Activated CD8-positive, alpha-beta T cell treated with anti-CD3 and anti-CD28 coated beads for 36 hours (primary cell): ENCODE measurements around the gene SATB1. TPM values are rescaled to one million over a fixed set of nuclear protein-coding genes. Genes with fewer than 3 reads are reported as not detected.

Source experiments
- ATAC-seq: fragments of 200-7000 bp; cut with Tn5 transposase; one replicate; pipeline ENCODE4 v1.10.0; 2021; ENCODE audit warnings: mild to moderate bottlenecking, moderate library complexity
- CTCF ChIA-PET: fragments of 350-600 bp; sonication (Branson Sonifier 250); formaldehyde crosslinking; loops from one replicate; lab custom pipeline; 2021; ENCODE audit warnings: antibody characterized with exemption; lab: Charles Lee
- POLR2A ChIA-PET: fragments of 350-600 bp; sonication (Branson Sonifier 250); formaldehyde crosslinking; loops from one replicate; lab custom pipeline; 2021; ENCODE audit warnings: antibody characterized with exemption; lab: Charles Lee
- DNase-seq: peaks from one replicate; pipeline ENCODE4 v3.0.0-alpha.2; 2020
- H3K27ac Mint-ChIP-seq: one replicate; pipeline ENCODE4 v1.8.0; 2021; ENCODE audit warnings: mild to moderate bottlenecking, mixed read lengths
- H3K27me3 Mint-ChIP-seq: one replicate; pipeline ENCODE4 v1.8.0; 2021; ENCODE audit warnings: mixed read lengths
- H3K36me3 Mint-ChIP-seq: one replicate; pipeline ENCODE4 v1.8.0; 2021; ENCODE audit warnings: low read depth, mixed read lengths
- H3K4me1 Mint-ChIP-seq: one replicate; pipeline ENCODE4 v1.8.0; 2021; ENCODE audit warnings: low read depth, mixed read lengths
- H3K4me3 Mint-ChIP-seq: one replicate; pipeline ENCODE4 v1.8.0; 2021; ENCODE audit warnings: mild to moderate bottlenecking, moderate library complexity, mixed read lengths
- H3K9me3 Mint-ChIP-seq: one replicate; pipeline ENCODE4 v1.8.0; 2021; ENCODE audit warnings: mixed read lengths
- intact Hi-C: fragments of 100-400 bp; cut with micrococcal nuclease; formaldehyde crosslinking; loops from one replicate; pipeline ENCODE4 v1.10.0; 2022
- total RNA-seq, 2 experiments: library from RNA; stranded (reverse); gene quantifications; one replicate each; pipeline ENCODE4 v1.2.3, GENCODE V29; 2021
- TF ChIP-seq, protein P1 (sequence below): fragments of 200-600 bp; IDR thresholded peaks from one replicate; pipeline ENCODE4 v1.8.0; 2022; ENCODE audit warnings: antibody characterized with exemption, mild to moderate bottlenecking

Gene SATB1
- total RNA-seq, 2 experiments from 2014 or later: 208 to 213 TPM

DNA sequence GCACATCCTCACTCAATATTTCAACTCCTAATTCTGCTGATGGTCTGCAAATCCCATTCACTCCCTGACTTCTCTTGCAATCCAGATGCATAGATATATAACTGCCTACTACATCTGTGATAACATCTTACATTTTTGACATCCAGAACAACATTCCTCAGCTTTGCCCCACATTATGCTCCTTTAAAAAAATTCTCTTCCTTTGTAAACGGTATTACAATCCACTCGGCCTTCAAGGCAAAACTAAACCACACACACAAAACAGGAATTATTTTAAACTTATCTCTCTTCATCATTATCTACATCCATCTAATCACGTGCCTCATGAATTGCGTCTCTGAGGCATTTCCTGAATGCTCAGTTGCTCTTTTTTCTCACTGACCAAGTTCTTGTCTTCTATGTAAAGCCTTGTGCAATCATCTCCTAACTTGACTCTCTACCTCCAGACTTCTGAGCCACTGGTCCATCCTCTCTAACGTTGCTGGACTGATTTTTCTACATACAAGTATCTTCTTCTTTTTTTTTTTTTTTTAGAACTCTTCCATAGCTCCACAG, 117.0 kb downstream of the SATB1 start:
- no peak overlapping the region for H3K27ac Mint-ChIP-seq
- H3K9me3 Mint-ChIP-seq: no peaks in the 10 kb centered on the region
- no peaks in the 10 kb centered on the region for H3K4me1 Mint-ChIP-seq
- no peaks in the 10 kb centered on the region for H3K27me3 Mint-ChIP-seq
- intact Hi-C loops: no loop called here
- ChIA-PET POLR2A (no interaction called here), CTCF (no interaction called here)
- DNase-seq (no peak), ATAC-seq (no peak)
- TF ChIP-seq, protein P1, sequence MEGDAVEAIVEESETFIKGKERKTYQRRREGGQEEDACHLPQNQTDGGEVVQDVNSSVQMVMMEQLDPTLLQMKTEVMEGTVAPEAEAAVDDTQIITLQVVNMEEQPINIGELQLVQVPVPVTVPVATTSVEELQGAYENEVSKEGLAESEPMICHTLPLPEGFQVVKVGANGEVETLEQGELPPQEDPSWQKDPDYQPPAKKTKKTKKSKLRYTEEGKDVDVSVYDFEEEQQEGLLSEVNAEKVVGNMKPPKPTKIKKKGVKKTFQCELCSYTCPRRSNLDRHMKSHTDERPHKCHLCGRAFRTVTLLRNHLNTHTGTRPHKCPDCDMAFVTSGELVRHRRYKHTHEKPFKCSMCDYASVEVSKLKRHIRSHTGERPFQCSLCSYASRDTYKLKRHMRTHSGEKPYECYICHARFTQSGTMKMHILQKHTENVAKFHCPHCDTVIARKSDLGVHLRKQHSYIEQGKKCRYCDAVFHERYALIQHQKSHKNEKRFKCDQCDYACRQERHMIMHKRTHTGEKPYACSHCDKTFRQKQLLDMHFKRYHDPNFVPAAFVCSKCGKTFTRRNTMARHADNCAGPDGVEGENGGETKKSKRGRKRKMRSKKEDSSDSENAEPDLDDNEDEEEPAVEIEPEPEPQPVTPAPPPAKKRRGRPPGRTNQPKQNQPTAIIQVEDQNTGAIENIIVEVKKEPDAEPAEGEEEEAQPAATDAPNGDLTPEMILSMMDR: no peak
- no peaks in the 10 kb centered on the region for H3K36me3 Mint-ChIP-seq
- H3K4me3 Mint-ChIP-seq: no peak overlapping the region

DNA sequence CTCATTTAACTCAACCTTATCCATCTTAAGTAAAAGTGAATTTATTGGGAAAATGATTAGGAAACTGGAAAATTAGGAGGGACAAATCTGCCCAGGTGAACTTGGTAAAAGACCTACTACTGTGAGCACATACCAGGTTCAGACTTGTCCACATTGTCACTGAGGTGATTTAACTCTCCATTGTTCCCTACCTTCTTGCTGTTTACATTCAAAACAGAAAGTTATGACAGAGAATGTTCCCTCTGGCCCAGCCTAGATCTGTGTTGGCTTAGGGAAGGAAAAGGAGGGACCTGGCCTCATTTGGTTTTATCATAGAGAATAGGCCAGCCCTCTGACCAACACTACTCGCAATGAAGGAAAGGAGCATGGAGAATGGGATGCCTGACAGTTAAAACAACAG, 117.6 kb downstream of the SATB1 start:
- Mint-ChIP-seq H3K4me1 (peaks cover under 1% of the 10 kb centered on the region), H3K9me3 (no peaks in the 10 kb centered on the region), H3K36me3 (no peaks in the 10 kb centered on the region), H3K27me3 (no peaks in the 10 kb centered on the region), H3K27ac (no peak overlapping the region), H3K4me3 (no peak overlapping the region)
- intact Hi-C loops: no loop called here
- DNase-seq (no peak), ATAC-seq (no peak)
- CTCF ChIA-PET: no interaction called here
- POLR2A ChIA-PET: no interaction called here
- TF ChIP-seq, protein P1: no peak

DNA sequence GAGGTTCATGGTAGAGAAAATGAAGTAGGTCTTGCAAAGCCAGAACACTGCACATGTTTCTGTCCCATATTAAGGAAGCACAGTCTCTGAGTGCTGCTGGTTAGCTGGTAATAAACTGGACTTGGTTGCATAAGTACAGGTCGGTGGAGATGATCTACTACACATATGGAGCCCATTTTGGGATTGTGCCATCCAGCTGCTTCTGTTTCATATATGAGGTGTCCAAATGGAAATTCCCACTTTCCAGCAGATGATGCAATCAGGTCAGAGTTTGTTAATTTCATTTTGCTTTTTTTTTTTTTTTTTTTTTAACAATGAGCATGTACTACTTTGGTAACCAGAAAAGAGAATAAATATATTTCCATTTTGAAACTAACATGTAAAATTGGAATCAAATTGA, 122.6 kb downstream of the SATB1 start:
- no peak for ATAC-seq
- intact Hi-C loops: no loop called here
- H3K4me3 Mint-ChIP-seq: no peak overlapping the region
- TF ChIP-seq, protein P1: no peak
- no peaks in the 10 kb centered on the region for H3K27me3 Mint-ChIP-seq
- H3K9me3 Mint-ChIP-seq: peaks cover 4% of the 10 kb centered on the region
- H3K27ac Mint-ChIP-seq: no peak overlapping the region
- H3K4me1 Mint-ChIP-seq: peaks cover 13% of the 10 kb centered on the region
- DNase-seq: no peak
- CTCF ChIA-PET: interaction anchor here (1.0 kb wide), 1 partner anchor 461 kb away, joined by 3 read pairs; no protein-coding TSS in a partner anchor
- POLR2A ChIA-PET: no interaction called here
- no peaks in the 10 kb centered on the region for H3K36me3 Mint-ChIP-seq

DNA sequence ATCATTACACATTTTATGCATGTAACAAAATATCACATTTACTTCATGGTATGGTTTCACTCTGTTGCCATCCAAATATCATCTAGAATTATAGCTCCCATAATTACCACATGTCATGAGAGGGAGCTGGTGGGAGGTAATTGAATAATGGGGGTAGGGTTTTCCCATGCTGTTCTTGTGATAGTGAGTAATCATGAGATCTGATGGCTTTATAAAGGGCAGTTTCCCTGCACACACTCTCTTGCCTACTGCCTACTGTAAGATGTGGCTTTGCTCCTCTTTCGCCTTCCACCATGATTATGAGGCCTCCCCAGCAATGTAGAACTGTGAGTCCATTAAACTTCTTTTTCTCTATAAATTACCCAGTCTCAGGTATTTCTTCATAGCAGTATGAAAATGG, 123.4 kb downstream of the SATB1 start:
- ATAC-seq: no peak
- TF ChIP-seq, protein P1: no peak
- POLR2A ChIA-PET: no interaction called here
- H3K27ac Mint-ChIP-seq: no peak overlapping the region
- DNase-seq: no peak
- intact Hi-C loops: no loop called here
- H3K27me3 Mint-ChIP-seq: no peaks in the 10 kb centered on the region
- H3K9me3 Mint-ChIP-seq: peaks cover 9% of the 10 kb centered on the region
- CTCF ChIA-PET: interaction anchor here (1.4 kb wide), 1 partner anchor 36 kb away, joined by 4 read pairs; no protein-coding TSS in a partner anchor
- no peaks in the 10 kb centered on the region for H3K36me3 Mint-ChIP-seq
- no peak overlapping the region for H3K4me3 Mint-ChIP-seq
- H3K4me1 Mint-ChIP-seq: peaks cover 13% of the 10 kb centered on the region

DNA sequence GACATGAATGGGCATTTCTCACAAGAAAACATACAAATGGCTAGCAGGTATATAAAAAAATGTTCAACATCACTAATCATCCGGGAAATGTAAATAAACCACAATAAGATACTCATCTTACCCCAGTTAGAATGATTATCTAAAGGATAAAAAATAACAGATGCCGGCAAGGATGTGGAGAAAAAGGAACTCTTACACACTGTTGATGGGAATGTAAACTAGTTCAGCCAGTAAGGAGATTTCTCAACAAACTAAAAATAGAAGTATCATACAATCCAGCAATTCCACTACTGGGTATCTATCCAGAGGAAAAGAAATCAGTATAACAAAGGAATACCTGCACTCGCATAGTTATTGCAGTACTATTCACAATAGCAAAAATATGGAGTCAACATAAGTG, 124.2 kb downstream of the SATB1 start:
- Mint-ChIP-seq H3K4me3 (no peak overlapping the region), H3K36me3 (no peaks in the 10 kb centered on the region), H3K27ac (no peak overlapping the region), H3K9me3 (peaks cover 14% of the 10 kb centered on the region), H3K4me1 (peaks cover 13% of the 10 kb centered on the region), H3K27me3 (no peaks in the 10 kb centered on the region)
- TF ChIP-seq, protein P1: no peak
- ChIA-PET CTCF (interaction anchor here (1.4 kb wide), 1 partner anchor 35 kb away, joined by 4 read pairs; no protein-coding TSS in a partner anchor), POLR2A (no interaction called here)
- intact Hi-C loops: no loop called here
- ATAC-seq (no peak), DNase-seq (no peak)
